Large intestine (tissue), 1 donor: ENCODE results near the gene TAS2R50. TPM values are rescaled to one million over a fixed set of nuclear protein-coding genes. Genes with fewer than 3 reads are reported as not detected.

Experiments used
- polyA plus RNA-seq: library from polyadenylated mRNA; unstranded; fragments of 120-200 nt; gene quantifications from one replicate; pipeline ENCODE4 v1.2.1, GENCODE V29; 2013

TAS2R50 gene
- polyA plus RNA-seq, 1 donor, result 0.04 TPM

Other genes starting within 250 kb of the TAS2R50 start
- gene TAS2R7, start 184.3 kb downstream of the TAS2R50 start, polyA plus RNA-seq, result not detected
- gene TAS2R8, start 179.6 kb downstream of the TAS2R50 start, polyA plus RNA-seq, result not detected
- gene TAS2R9, start 176.7 kb downstream of the TAS2R50 start, polyA plus RNA-seq, result not detected
- gene TAS2R10, start 160.6 kb downstream of the TAS2R50 start, polyA plus RNA-seq, result 1.2 TPM
- gene PRR4, start 137.4 kb downstream of the TAS2R50 start, polyA plus RNA-seq, result 6.1 TPM
- gene PRH1, start 102.7 kb downstream of the TAS2R50 start, polyA plus RNA-seq, result 7.3 TPM
- 0.03 TPM for gene TAS2R13, start 77.3 kb downstream of the TAS2R50 start, polyA plus RNA-seq
- gene PRH2, start 57.7 kb downstream of the TAS2R50 start, polyA plus RNA-seq, result 0.55 TPM
- 3.5 TPM for gene TAS2R14, start 47.6 kb downstream of the TAS2R50 start, polyA plus RNA-seq
- gene TAS2R20, start 11.4 kb upstream of the TAS2R50 start, polyA plus RNA-seq, result 2.5 TPM
- gene TAS2R19, start 35.7 kb upstream of the TAS2R50 start, polyA plus RNA-seq, result 0.87 TPM
- gene TAS2R31, start 44.5 kb upstream of the TAS2R50 start, polyA plus RNA-seq, result 0.82 TPM
- 0.13 TPM for gene TAS2R46, start 75.4 kb upstream of the TAS2R50 start, polyA plus RNA-seq
- 0.48 TPM for gene TAS2R43, start 105.4 kb upstream of the TAS2R50 start, polyA plus RNA-seq
- gene TAS2R30, start 147.7 kb upstream of the TAS2R50 start, polyA plus RNA-seq, result 0.07 TPM
- 13.2 TPM for gene SMIM10L1, start 184.3 kb upstream of the TAS2R50 start, polyA plus RNA-seq
- 0.06 TPM for gene TAS2R42, start 200.0 kb upstream of the TAS2R50 start, polyA plus RNA-seq